ENCODE measurements around the gene CALHM2.

- no peak for TF ChIP-seq YY1 (IDR thresholded peaks at IDR 0.05)
- no peak for TF ChIP-seq CTCF (IDR thresholded peaks at IDR 0.05; ENCODE audit: low read depth, low read length, missing input control)
These were observed 10.6 kb downstream of the CALHM2 start for GRCh38 chr10:103441611-103442010.
